Measurements from ENCODE around the gene OTUB1.

- TF ChIP-seq CTCF (conservative IDR thresholded peaks at IDR 0.05; ENCODE audit: low read depth, low read length) = no peak
- no peak for TF ChIP-seq POLR2A (IDR thresholded peaks at IDR 0.05; ENCODE audit: low read depth, low read length)
- TF ChIP-seq RAD21 (IDR thresholded peaks at IDR 0.05; ENCODE audit: low read length) = no peak
- TF ChIP-seq MAFK (IDR thresholded peaks at IDR 0.05; ENCODE audit: low read depth, low read length) = no peak
- no peak for TF ChIP-seq RFX5 (IDR thresholded peaks at IDR 0.05; ENCODE audit: low read depth, low read length)
- no peak for TF ChIP-seq RCOR1 (IDR thresholded peaks at IDR 0.05; ENCODE audit: insufficient replicate concordance, low read length)
- TF ChIP-seq MXI1 (IDR thresholded peaks at IDR 0.05; ENCODE audit: borderline replicate concordance, low read depth, low read length) = no peak
- no peak for TF ChIP-seq NFE2L2 (IDR thresholded peaks at IDR 0.05; ENCODE audit: low read depth, low read length)
- TF ChIP-seq SMC3 (IDR thresholded peaks at IDR 0.05; ENCODE audit: low read depth, low read length) = no peak
- TF ChIP-seq CHD1 (IDR thresholded peaks at IDR 0.05; ENCODE audit: low read depth, low read length) = no peak
- TF ChIP-seq FOS (IDR thresholded peaks at IDR 0.05; ENCODE audit: low read depth, low read length) = no peak
Measured at GRCh38 chr11:64010783-64011182, 24.5 kb downstream of the OTUB1 start.
